H1 (cell line): ENCODE measurements around the gene SFTPA1. TPM values are rescaled to one million over a fixed set of nuclear protein-coding genes. Genes with fewer than 3 reads are reported as not detected.

Source experiments
- CTCF ChIA-PET: fragments of 300-600 bp; sonication (Branson Sonifier 250); formaldehyde crosslinking; loops from one replicate; lab custom pipeline; 2021; ENCODE audit not compliant: partially characterized antibody; lab: Charles Lee
- POLR2A ChIA-PET: fragments of 300-600 bp; sonication (Branson Sonifier 250); formaldehyde crosslinking; loops from one replicate; lab custom pipeline; 2021; ENCODE audit warnings: inconsistent platforms; ENCODE audit not compliant: partially characterized antibody; lab: Charles Lee
- DNase-seq, 2 experiments: peaks; one replicate each; pipeline versions ENCODE4 v3.0.0 to v3.0.0-alpha.2; 2010 to 2022; ENCODE audit warnings: low spot score in 2 of 2, low read depth in 1 of 2, mixed read lengths in 1 of 2
- FAIRE-seq: peaks from 2 replicates; lab custom pipeline; 2011; peaks lifted over from hg19 to GRCh38; lab: Jason Lieb, UNC
- H2AFZ ChIP-seq: 2 replicates; pipeline ENCODE4 v1.8.1; 2012; ENCODE audit warnings: low read length, inconsistent platforms
- H2AK5ac ChIP-seq: 2 replicates; pipeline ENCODE4 v1.6.1; 2013; ENCODE audit warnings: low read depth, low read length
- H2BK120ac ChIP-seq: replicated peaks from 2 replicates; pipeline ENCODE3; 2013; ENCODE audit warnings: low read depth, low read length, inconsistent platforms
- H2BK12ac ChIP-seq: 2 replicates; pipeline ENCODE4 v1.6.1; 2013; ENCODE audit warnings: low read depth, low read length
- H2BK15ac ChIP-seq: 2 replicates; pipeline ENCODE4 v1.6.1; 2013; ENCODE audit warnings: low read length
- H2BK20ac ChIP-seq: 2 replicates; pipeline ENCODE4 v1.6.1; 2013; ENCODE audit warnings: low read length
- H2BK5ac ChIP-seq: 2 replicates; pipeline ENCODE4 v1.6.1; 2013; ENCODE audit warnings: low read depth, low read length
- H3K14ac ChIP-seq: 2 replicates; pipeline ENCODE4 v1.6.1; 2013; ENCODE audit warnings: inconsistent platforms; ENCODE audit not compliant: insufficient read length
- H3K18ac ChIP-seq: 2 replicates; pipeline ENCODE4 v1.6.1; 2013; ENCODE audit warnings: low read length; ENCODE audit errors: extremely low read depth
- H3K23ac ChIP-seq: 2 replicates; pipeline ENCODE4 v1.6.1; 2013; ENCODE audit warnings: inconsistent platforms; ENCODE audit not compliant: insufficient read length
- H3K23me2 ChIP-seq: 2 replicates; pipeline ENCODE4 v1.6.1; 2013; ENCODE audit warnings: low read depth, low read length
- H3K27ac ChIP-seq: 2 replicates; pipeline ENCODE4 v1.6.1; 2011; ENCODE audit warnings: low read depth, low read length, inconsistent platforms
- H3K27me3 ChIP-seq, 4 experiments: replicated peaks in 1 of 4; 1 replicate in 1 of 4; 2 replicates in 3 of 4; pipeline versions ENCODE4 v1.6.1 to v1.8.1; 2011 to 2013; ENCODE audit warnings: low read length in 3 of 4, mild to moderate bottlenecking in 3 of 4, inconsistent platforms in 2 of 4, mixed read lengths in 2 of 4, moderate library complexity in 1 of 4; ENCODE audit not compliant: control insufficient read depth in 3 of 4, insufficient read depth in 3 of 4; ENCODE audit errors: extremely low read depth in 1 of 4
- H3K36me3 ChIP-seq, 4 experiments: 2 replicates each; pipeline versions ENCODE4 v1.6.1 to v1.8.1; 2011 to 2013; ENCODE audit warnings: mild to moderate bottlenecking in 4 of 4, low read length in 3 of 4, moderate library complexity in 2 of 4, control low read depth in 1 of 4, inconsistent platforms in 1 of 4; ENCODE audit not compliant: insufficient read depth in 4 of 4, control insufficient read depth in 2 of 4
- H3K4ac ChIP-seq: replicated peaks from 2 replicates; pipeline ENCODE3; 2013; ENCODE audit warnings: low read length, low read depth, mixed read lengths, inconsistent platforms; ENCODE audit not compliant: insufficient read length
- H3K4me1 ChIP-seq, 4 experiments: replicated peaks in 1 of 4; 1 replicate in 1 of 4; 2 replicates in 3 of 4; pipeline versions ENCODE4 v1.6.1 to v1.8.1; 2011 to 2013; ENCODE audit warnings: low read length in 3 of 4, inconsistent platforms in 2 of 4, mixed read lengths in 1 of 4; ENCODE audit not compliant: insufficient read depth in 4 of 4, control insufficient read depth in 3 of 4
- H3K4me2 ChIP-seq, 2 experiments: 2 replicates each; pipeline versions ENCODE4 v1.6.1 to v1.8.1; 2011 to 2013; ENCODE audit warnings: low read depth in 2 of 2, low read length in 2 of 2, control low read depth in 1 of 2, inconsistent platforms in 1 of 2, mild to moderate bottlenecking in 1 of 2; ENCODE audit not compliant: insufficient read depth in 1 of 2
- H3K4me3 ChIP-seq, 4 experiments: fragments of 200-600, 300-600 bp in 1 of 4; sonication (generic), shearing (Covaris generic), sonication (Bioruptor Twin) in 1 of 4; 2 replicates each; pipeline versions ENCODE4 v1.5.1 to v1.8.1; 2011 to 2016; ENCODE audit warnings: low read length in 4 of 4, low read depth in 3 of 4, control low read depth in 2 of 4, inconsistent platforms in 2 of 4, mild to moderate bottlenecking in 2 of 4, mixed read lengths in 1 of 4, moderate library complexity in 1 of 4; ENCODE audit not compliant: insufficient read depth in 2 of 4; ENCODE audit errors: extremely low read depth in 1 of 4
- H3K56ac ChIP-seq: replicated peaks from 2 replicates; pipeline ENCODE3; 2013; ENCODE audit warnings: low read depth, mild to moderate bottlenecking, mixed read lengths, low read length, inconsistent platforms; ENCODE audit not compliant: insufficient read length
- H3K79me1 ChIP-seq: 2 replicates; pipeline ENCODE4 v1.6.1; 2013; ENCODE audit warnings: low read depth, low read length, control low read depth
- H3K79me2 ChIP-seq, 2 experiments: 2 replicates each; pipeline versions ENCODE4 v1.6.1 to v1.8.1; 2012 to 2013; ENCODE audit warnings: low read length in 2 of 2, mild to moderate bottlenecking in 2 of 2, inconsistent platforms in 1 of 2; ENCODE audit not compliant: insufficient read depth in 2 of 2, control insufficient read depth in 1 of 2
- H3K9ac ChIP-seq, 4 experiments: replicated peaks in 1 of 4; 1 replicate in 1 of 4; 2 replicates in 3 of 4; pipeline versions ENCODE4 v1.6.1 to v1.8.1; 2011 to 2013; ENCODE audit warnings: low read depth in 3 of 4, low read length in 3 of 4, control low read depth in 2 of 4, mild to moderate bottlenecking in 2 of 4, moderate library complexity in 2 of 4, inconsistent platforms in 1 of 4; ENCODE audit errors: extremely low read depth in 1 of 4
- H3K9me3 ChIP-seq, 2 experiments: 2 replicates each; pipeline versions ENCODE4 v1.6.1 to v1.8.1; 2012 to 2013; ENCODE audit warnings: mild to moderate bottlenecking in 2 of 2, moderate library complexity in 2 of 2, control low read depth in 1 of 2, inconsistent platforms in 1 of 2, low read depth in 1 of 2, low read length in 1 of 2, mixed read lengths in 1 of 2; ENCODE audit not compliant: insufficient read depth in 2 of 2
- H4K20me1 ChIP-seq, 2 experiments: replicated peaks in 1 of 2; 2 replicates each; pipeline versions ENCODE3 to v1.8.1; 2011 to 2013; ENCODE audit warnings: inconsistent platforms in 2 of 2, low read length in 2 of 2, mild to moderate bottlenecking in 1 of 2; ENCODE audit not compliant: insufficient read depth in 2 of 2, control insufficient read depth in 1 of 2
- H4K5ac ChIP-seq: 2 replicates; pipeline ENCODE4 v1.6.1; 2013; ENCODE audit warnings: low read length, low read depth, mixed read lengths, inconsistent platforms; ENCODE audit not compliant: insufficient read length
- H4K8ac ChIP-seq: 2 replicates; pipeline ENCODE4 v1.8.0; 2013; ENCODE audit warnings: mild to moderate bottlenecking, moderate library complexity, low read length, inconsistent platforms; ENCODE audit not compliant: insufficient read depth; ENCODE audit errors: extremely low read depth
- H4K91ac ChIP-seq: replicated peaks from 2 replicates; pipeline ENCODE3; 2013; ENCODE audit warnings: low read length, mixed read lengths, inconsistent platforms; ENCODE audit not compliant: insufficient read length
- CBX8 ChIP-seq: fragments of 300-800, 300-1000 bp; sonication (generic); IDR thresholded peaks from 2 replicates; pipeline ENCODE4 v1.7.1; 2016; ENCODE audit warnings: low read depth, low read length, borderline replicate concordance
- FOSL1 ChIP-seq: IDR thresholded peaks from 2 replicates; pipeline ENCODE4 v1.6.1; 2011; ENCODE audit warnings: mild to moderate bottlenecking, low read depth, low read length, moderate library complexity; ENCODE audit not compliant: insufficient read depth
- HDAC6 ChIP-seq: IDR thresholded peaks from one replicate; pipeline ENCODE4 v1.7.1; 2012; ENCODE audit warnings: low read depth, mild to moderate bottlenecking, inconsistent platforms, low read length, moderate library complexity
- RBBP5 ChIP-seq: IDR thresholded peaks from 2 replicates; pipeline ENCODE4 v1.7.1; 2012; ENCODE audit warnings: low read depth, mild to moderate bottlenecking, inconsistent platforms, low read length, moderate library complexity, borderline replicate concordance
- TBP ChIP-seq: IDR thresholded peaks from 2 replicates; pipeline ENCODE4 v1.6.1; 2011; ENCODE audit warnings: low read depth, low read length, improper control_type of control experiment
- YY1 ChIP-seq: IDR thresholded peaks from 2 replicates; pipeline ENCODE4 v1.6.1; 2011; ENCODE audit warnings: low read depth, mild to moderate bottlenecking, low read length
- WGBS, 2 experiments: shearing (Covaris generic) in 1 of 2; methylation state at CpG; one replicate each; pipeline versions ENCODE4 v1.1.6 to v1.1.7; 2013 to 2015; ENCODE audit warnings: low lambda C conversion rate in 2 of 2, mixed read lengths in 2 of 2, inconsistent platforms in 1 of 2, low coverage in 1 of 2, missing lambda C conversion rate in 1 of 2; ENCODE audit not compliant: insufficient replicate concordance in 2 of 2, insufficient coverage in 1 of 2, insufficient read length in 1 of 2; ENCODE audit errors: extremely low coverage in 1 of 2, missing lambda C conversion rate in 1 of 2; 5-methylcytosine and 5-hydroxymethylcytosine counted together
- polyA plus RNA-seq, 7 experiments: library from polyadenylated mRNA; depleted of rRNA in 3 of 7; stranded (reverse) in 5 of 7; unstranded in 2 of 7; fragments of >200 nt in 5 of 7; fragments of 200-250 nt in 2 of 7; gene quantifications; 1 replicate in 5 of 7; 2 replicates in 1 of 7; 4 replicates in 1 of 7; pipeline versions ENCODE4 v1.2.1 to v1.2.3, GENCODE V29; 2011 to 2013; ENCODE audit warnings: missing spikeins in 2 of 7, mixed read lengths in 2 of 7
- total RNA-seq: library from RNA; stranded (reverse); fragmentation: NEBNext Ultra II Directional; extraction: Animal tissue kit (Norgen Biotek cat#: 25700); gene quantifications from 2 replicates; pipeline ENCODE4 v1.2.1, GENCODE V29; 2021
- TF ChIP-seq, protein P1 (sequence below): IDR thresholded peaks from 2 replicates; pipeline ENCODE4 v1.6.1; 2012; ENCODE audit warnings: inconsistent platforms

The SFTPA1 gene
- total and polyA plus RNA-seq, 2 of the 8 experiments (the other 6 are each of a cell fraction or from before 2014, with no cell fraction given) = not detected

DNA sequence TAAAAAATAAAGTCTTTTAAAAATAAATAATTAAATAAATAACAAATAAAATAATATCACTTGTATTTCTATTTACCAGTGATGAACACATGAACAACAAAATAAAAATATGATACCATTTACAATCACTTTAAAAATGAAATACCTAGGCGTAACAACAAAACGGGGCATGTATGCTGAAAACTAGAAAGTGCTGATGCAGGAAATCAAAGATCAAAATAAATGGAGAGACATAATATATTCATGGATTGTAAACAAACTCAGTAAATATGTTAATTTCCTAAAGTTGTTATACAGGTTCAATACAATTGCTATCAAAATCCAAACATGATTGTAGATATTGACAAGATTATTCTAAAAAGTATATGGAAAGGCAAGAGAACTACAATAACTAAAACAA lies 31.4 kb upstream of the SFTPA1 start:
- 91% methylated on average over 2 of the region's 2 CpGs; no CpG with 5 or more reads in 1 of the 2 experiments for WGBS, 2 experiments
- Histone ChIP-seq H4K5ac (no peak overlapping the region), H2BK12ac (no peak overlapping the region), H2AFZ (no peak overlapping the region), H3K36me3 (no peaks in the 10 kb centered on the region), H3K4me3 (no peak overlapping the region), H2BK5ac (no peak overlapping the region), H3K4me1 (no peaks in the 10 kb centered on the region), H3K27me3 (peaks cover 0 to 1% (median 0%) of the 10 kb centered on the region in 4 experiments; a peak in 1 of 7 replicates), H3K27ac (no peak overlapping the region), H3K18ac (no peak overlapping the region), H3K14ac (no peak overlapping the region), H3K79me1 (no peaks in the 10 kb centered on the region), H4K20me1 (no peaks in the 10 kb centered on the region), H2BK20ac (no peak overlapping the region), H2AK5ac (no peak overlapping the region), H3K79me2 (no peaks in the 10 kb centered on the region), H3K4me2 (no peak overlapping the region), H3K23ac (no peak overlapping the region), H2BK15ac (no peak overlapping the region), H3K9ac (no peak overlapping the region), H3K9me3 (no peaks in the 10 kb centered on the region), H3K4ac (no peak overlapping the region), H2BK120ac (no peak overlapping the region), H3K23me2 (no peaks in the 10 kb centered on the region), H3K56ac (no peak overlapping the region), H4K91ac (no peak overlapping the region)
- FAIRE-seq = no peak
- DNase-seq = no peak
- CTCF ChIA-PET = no interaction called here
- POLR2A ChIA-PET = no interaction called here
- TF ChIP-seq RBBP5 = no peak
- TF ChIP-seq, protein P1, sequence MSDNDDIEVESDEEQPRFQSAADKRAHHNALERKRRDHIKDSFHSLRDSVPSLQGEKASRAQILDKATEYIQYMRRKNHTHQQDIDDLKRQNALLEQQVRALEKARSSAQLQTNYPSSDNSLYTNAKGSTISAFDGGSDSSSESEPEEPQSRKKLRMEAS = no peak
- no peak for TF ChIP-seq YY1
- no peak for TF ChIP-seq TBP
- no peak for TF ChIP-seq FOSL1
- TF ChIP-seq HDAC6 = no peak
- no peak for TF ChIP-seq CBX8
- TF ChIP-seq, all 59 proteins: peak for 0
- no peak overlapping the region for H4K8ac ChIP-seq
